Uterus (tissue), 2 donors: ENCODE data around the gene CLK2.

Experiments used
- CTCF ChIP-seq, 4 experiments: fragments of 200-600 bp in 2 of 4; fragments of 450-650 bp in 2 of 4; sonication (generic) in 2 of 4; IDR thresholded peaks; one replicate each; pipeline ENCODE4 v1.5.1; 2016 to 2019; ENCODE audit warnings: antibody characterized with exemption in 4 of 4, mild to moderate bottlenecking in 2 of 4, moderate library complexity in 1 of 4
- POLR2A ChIP-seq, 2 donors: fragments of 450-650 bp; IDR thresholded peaks; one replicate each; pipeline ENCODE4 v1.6.1; 2016; ENCODE audit warnings: antibody characterized with exemption in 2 of 2, mild to moderate bottlenecking in 1 of 2, moderate library complexity in 1 of 2

GRCh38 chr1:155253797-155254196 lies 19.5 kb downstream of the CLK2 start:
- no peak for TF ChIP-seq CTCF (IDR thresholded peaks at IDR 0.05)
- no peak for TF ChIP-seq POLR2A (IDR thresholded peaks at IDR 0.05)
